Psoas muscle (tissue), 8 donors: Measurements from ENCODE around the gene PYCARD. TPM values are rescaled to one million over a fixed set of nuclear protein-coding genes. Genes with fewer than 3 reads are reported as not detected.

Experiments used
- ATAC-seq, 4 donors: fragments of 200-7000 bp; cut with Tn5 transposase; one replicate each; pipeline ENCODE4 v1.9.1; 2020; ENCODE audit warnings: moderate library complexity in 3 of 4, mild to moderate bottlenecking in 2 of 4
- DNase-seq, 2 donors: peaks; one replicate each; pipeline ENCODE4 v3.0.0-alpha.2; 2020
- H3K27ac ChIP-seq: fragments of 200-600 bp; one replicate; pipeline ENCODE4 v1.8.0; 2022
- H3K27me3 ChIP-seq, 3 donors: fragments of 200-600 bp in 1 of 3; one replicate each; pipeline versions ENCODE4 v1.6.1 to v1.8.0; 2013 to 2022; ENCODE audit warnings: low read length in 2 of 3, mild to moderate bottlenecking in 2 of 3, moderate library complexity in 1 of 3; ENCODE audit not compliant: insufficient read depth in 3 of 3
- H3K36me3 ChIP-seq, 2 donors: fragments of 200-600 bp in 1 of 2; one replicate each; pipeline versions ENCODE4 v1.6.1 to v1.8.0; 2013 to 2022; ENCODE audit warnings: low read depth in 1 of 2, mild to moderate bottlenecking in 1 of 2, moderate library complexity in 1 of 2; ENCODE audit not compliant: insufficient read depth in 1 of 2
- H3K4me1 ChIP-seq: fragments of 200-600 bp; one replicate; pipeline ENCODE4 v1.8.0; 2022
- H3K4me3 ChIP-seq: fragments of 200-600 bp; one replicate; pipeline ENCODE4 v1.8.0; 2022; ENCODE audit warnings: mild to moderate bottlenecking
- H3K9me3 ChIP-seq: fragments of 200-600 bp; one replicate; pipeline ENCODE4 v1.8.0; 2022
- CTCF ChIP-seq: fragments of 200-600 bp; IDR thresholded peaks from one replicate; pipeline ENCODE4 v1.8.0; 2022; ENCODE audit warnings: antibody characterized with exemption
- WGBS, 3 donors: extraction: QIAGEN DNeasy Blood & Tissue Kit; methylation state at CpG; one replicate each; pipeline versions ENCODE4 v1.1.6 to v1.1.7; 2013; 5-methylcytosine and 5-hydroxymethylcytosine counted together
- intact Hi-C, 2 donors: fragments of 100-400 bp; cut with DNase I; formaldehyde crosslinking; loops; one replicate each; pipeline versions ENCODE4 v1.11.0 to v1.14.2; 2022
- polyA plus RNA-seq, 3 donors: library from polyadenylated mRNA; stranded (reverse); fragments of 200-250 nt; gene quantifications; one replicate each; pipeline ENCODE4 v1.2.3, GENCODE V29; 2013
- total RNA-seq, 4 donors: library from RNA; stranded (reverse); fragmentation: NEBNext Ultra II Directional in 2 of 4; extraction: Animal tissue kit (Norgen Biotek cat#: 25700) in 2 of 4; gene quantifications; one replicate each; pipeline versions ENCODE4 v1.2.1 to v1.2.4, GENCODE V29; 2021 to 2023
- donor health status: healthy with polysubstance abuse.
- donor health status: DM: no; HTN: no; CAD: no; lungs with moderate emphysema.
- donor health status: Bipolar disorder and iron deficiency.
- donor health status: healthy.
- donor health status: DM: yes; HTN: yes; CAD: no.
- donor health status: DM: no; HTN: no; CAD: no.
- donor health status: DM: no; HTN: no; CAD: no.
- donor health status: DM: yes; HTN: yes; CAD: no.

Gene PYCARD
- total and polyA plus RNA-seq, 7 donors: 2.1 to 4.9 (median 3.1) TPM

- TF ChIP-seq CTCF: no peak
- intact Hi-C loops: loop anchor here (2.0 to 10.0 kb wide), 2 partner anchors 33 to 241 kb away; partner anchors contain the start of genes ARMC5 (in 1 of the 2) and FUS (in 1 of the 2)
- H3K4me1 ChIP-seq: peaks cover 42% of the 10 kb centered on the region
- H3K36me3 ChIP-seq: peaks cover 0 to 13% of the 10 kb centered on the region in 2 donors
- WGBS, 3 donors: 19 to 32% (median 22%) methylated on average over 20 to 25 of the region's 25 CpGs
- peak within 1 kb of the TSS; percentile 89 for H3K4me3 ChIP-seq
- no peaks in the 10 kb centered on the region for H3K9me3 ChIP-seq
- DNase-seq (peak; percentile 80 to 94), ATAC-seq (peak; percentile 86 to 91 (median 88))
- peak within 1 kb of the TSS; percentile 99 for H3K27ac ChIP-seq
- H3K27me3 ChIP-seq: no peaks in the 10 kb centered on the region
These were observed 11.5 kb upstream of the PYCARD start, which contains the start of gene TRIM72 for GRCh38 chr16:31213877-31214707. TSS of gene TRIM72 (plus strand) at chr16:31214119. CDS start at chr16:31214739, 620 bp downstream.

GRCh38 chr16:31213342-31213741 is 10.8 kb upstream of the PYCARD start:
- no peak for TF ChIP-seq CTCF

GRCh38 chr16:31206776-31207175 is 4.2 kb upstream of the PYCARD start:
- DNase-seq (no peak), ATAC-seq (no peak)
- H3K36me3 ChIP-seq: no peaks in the 10 kb centered on the region
- H3K4me1 ChIP-seq: peaks cover 3% of the 10 kb centered on the region
- no peaks in the 10 kb centered on the region for H3K9me3 ChIP-seq
- no peak overlapping the region for H3K27ac ChIP-seq
- H3K27me3 ChIP-seq: no peaks in the 10 kb centered on the region
- no peak for TF ChIP-seq CTCF
- WGBS, 3 donors: 55 to 61% (median 60%) methylated on average over 6 of the region's 6 CpGs
- no peak overlapping the region for H3K4me3 ChIP-seq
- intact Hi-C loops: no loop called here

More at GRCh38 chr16:31213342-31213741, 10.8 kb upstream of the PYCARD start:
- Histone ChIP-seq H3K4me3 (peak overlapping the region; percentile 89), H3K4me1 (peaks cover 36% of the 10 kb centered on the region), H3K36me3 (peaks cover 0 to 11% of the 10 kb centered on the region in 2 donors), H3K9me3 (no peaks in the 10 kb centered on the region), H3K27me3 (no peaks in the 10 kb centered on the region), H3K27ac (peak overlapping the region; percentile 99)
- WGBS, 3 donors: 79 to 91% (median 80%) methylated on average over 1 of the region's 1 CpG
- intact Hi-C loops: loop anchor here (2.0 to 10.0 kb wide), 2 partner anchors 33 to 241 kb away; partner anchors contain the start of genes ARMC5 (in 1 of the 2) and FUS (in 1 of the 2)
- ATAC-seq (peak in 2 of 4 donors; percentile 9 to 16), DNase-seq (no peak)

- Histone ChIP-seq H3K27me3 (no peaks in the 10 kb centered on the region), H3K4me1 (peaks cover 11% of the 10 kb centered on the region), H3K27ac (no peak overlapping the region), H3K4me3 (no peak overlapping the region), H3K9me3 (no peaks in the 10 kb centered on the region), H3K36me3 (peaks cover 0 to 2% of the 10 kb centered on the region in 2 donors)
- intact Hi-C loops: no loop called here
- WGBS, 3 donors: 86 to 89% (median 87%) methylated on average over 9 of the region's 9 CpGs
- TF ChIP-seq CTCF: no peak
- DNase-seq (no peak), ATAC-seq (no peak)
These were observed 2.5 kb upstream of the PYCARD start for GRCh38 chr16:31204871-31205666.
